Measurements from ENCODE around the gene KIF3B. TPM values are rescaled to one million over a fixed set of nuclear protein-coding genes. Genes with fewer than 3 reads are reported as not detected.
"Not testable (repeated sequence)": the region's sequence is repeated elsewhere in the genome, so short reads cannot be mapped to it uniquely, and the experiment has no call there.

Gene KIF3B
- total RNA-seq, 1 donor from 2014 or later = 29.0 TPM

DNA sequence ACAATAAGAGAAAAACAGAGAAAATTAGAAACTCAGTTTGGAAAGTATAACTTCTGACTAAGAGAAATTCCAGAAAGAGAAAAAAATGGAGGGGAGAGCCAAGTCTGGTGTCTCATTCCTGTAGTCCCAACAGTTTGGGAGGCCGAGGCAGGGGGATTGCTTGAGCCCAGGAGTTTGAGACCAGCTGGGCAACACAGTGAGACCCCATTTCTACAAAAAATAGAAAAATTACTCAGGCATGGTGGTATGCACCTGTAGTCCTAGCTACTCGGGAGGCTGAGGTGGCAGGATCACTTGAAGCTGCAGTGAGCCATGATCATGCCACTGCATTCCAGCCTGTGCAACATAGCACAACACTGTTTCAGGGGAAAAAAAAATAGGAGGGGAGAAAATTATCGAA lies 3.1 kb upstream of the KIF3B start:
- no peak for ATAC-seq
- Histone ChIP-seq H3K4me1 (peaks cover 12% of the 10 kb centered on the region), H3K27ac (no peak overlapping the region), H3K27me3 (no peaks in the 10 kb centered on the region), H3K4me3 (no peak overlapping the region), H3K36me3 (no peaks in the 10 kb centered on the region), H3K9me3 (no peaks in the 10 kb centered on the region)
- TF ChIP-seq, protein P1, sequence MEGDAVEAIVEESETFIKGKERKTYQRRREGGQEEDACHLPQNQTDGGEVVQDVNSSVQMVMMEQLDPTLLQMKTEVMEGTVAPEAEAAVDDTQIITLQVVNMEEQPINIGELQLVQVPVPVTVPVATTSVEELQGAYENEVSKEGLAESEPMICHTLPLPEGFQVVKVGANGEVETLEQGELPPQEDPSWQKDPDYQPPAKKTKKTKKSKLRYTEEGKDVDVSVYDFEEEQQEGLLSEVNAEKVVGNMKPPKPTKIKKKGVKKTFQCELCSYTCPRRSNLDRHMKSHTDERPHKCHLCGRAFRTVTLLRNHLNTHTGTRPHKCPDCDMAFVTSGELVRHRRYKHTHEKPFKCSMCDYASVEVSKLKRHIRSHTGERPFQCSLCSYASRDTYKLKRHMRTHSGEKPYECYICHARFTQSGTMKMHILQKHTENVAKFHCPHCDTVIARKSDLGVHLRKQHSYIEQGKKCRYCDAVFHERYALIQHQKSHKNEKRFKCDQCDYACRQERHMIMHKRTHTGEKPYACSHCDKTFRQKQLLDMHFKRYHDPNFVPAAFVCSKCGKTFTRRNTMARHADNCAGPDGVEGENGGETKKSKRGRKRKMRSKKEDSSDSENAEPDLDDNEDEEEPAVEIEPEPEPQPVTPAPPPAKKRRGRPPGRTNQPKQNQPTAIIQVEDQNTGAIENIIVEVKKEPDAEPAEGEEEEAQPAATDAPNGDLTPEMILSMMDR (IDR thresholded peaks at IDR 0.05) = no peak
- DNase-seq = no peak
- intact Hi-C loops (cut with DNase I) = no loop called here

DNA sequence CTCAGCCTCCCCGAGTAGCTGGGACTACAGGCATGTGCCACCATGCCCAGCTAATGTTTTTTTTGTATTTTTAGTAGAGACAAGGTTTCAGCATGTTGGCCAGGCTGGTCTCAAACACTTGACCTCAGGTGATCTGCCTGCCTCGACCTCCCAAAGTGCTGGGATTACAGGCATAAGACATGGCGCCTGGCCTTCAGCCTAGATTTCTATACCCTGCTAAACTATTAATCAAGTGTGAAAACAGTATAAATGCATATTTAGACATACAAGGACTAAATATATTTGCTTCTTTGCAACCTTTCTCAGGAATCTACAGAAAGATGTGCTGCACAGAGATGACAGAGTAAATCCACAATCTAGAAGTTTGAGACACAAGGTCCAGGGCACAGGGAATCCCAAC lies 2.3 kb upstream of the KIF3B start:
- H3K4me1 ChIP-seq = peaks cover 12% of the 10 kb centered on the region
- not testable (repeated sequence) for ATAC-seq

DNA sequence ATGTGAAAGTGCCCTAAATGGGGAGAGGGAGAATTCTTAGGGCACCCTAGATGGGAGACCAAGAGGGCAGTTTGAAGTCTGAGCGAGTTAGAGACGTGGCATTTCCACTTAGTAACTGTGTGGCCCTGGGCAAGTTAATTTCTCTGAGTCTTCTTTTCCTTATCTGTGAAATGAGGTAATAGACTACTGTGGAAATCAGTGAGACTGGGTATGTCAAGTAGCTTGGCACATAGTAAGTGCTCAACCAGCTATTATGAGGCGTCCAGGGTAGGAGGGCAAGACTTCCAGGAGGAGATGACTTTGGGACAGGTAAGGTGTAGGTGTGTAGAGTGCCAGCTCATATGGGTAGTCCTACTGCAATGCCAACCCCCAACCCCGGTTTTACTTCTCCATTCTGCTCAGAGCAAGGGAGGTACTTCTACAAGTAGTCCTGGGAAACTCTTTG lies 770 bp downstream of the KIF3B start:
- intact Hi-C loops (cut with DNase I) = no loop called here
- H3K36me3 ChIP-seq = no peaks in the 10 kb centered on the region
- H3K4me1 ChIP-seq = peaks cover 12% of the 10 kb centered on the region
- peak overlapping the region; percentile 96 for H3K4me3 ChIP-seq
- H3K9me3 ChIP-seq = no peaks in the 10 kb centered on the region
- ATAC-seq (peak; percentile 44), DNase-seq (no peak)
- TF ChIP-seq, protein P1 (IDR thresholded peaks at IDR 0.05) = no peak
- no peaks in the 10 kb centered on the region for H3K27me3 ChIP-seq
- H3K27ac ChIP-seq = peak overlapping the region; percentile 79

More for the DNA sequence above, 2.3 kb upstream of the KIF3B start:
- H3K9me3 ChIP-seq; intact Hi-C loops (cut with DNase I); H3K4me3 ChIP-seq; H3K27me3 ChIP-seq; H3K36me3 ChIP-seq; DNase-seq; H3K27ac ChIP-seq: not testable (repeated sequence)

DNA sequence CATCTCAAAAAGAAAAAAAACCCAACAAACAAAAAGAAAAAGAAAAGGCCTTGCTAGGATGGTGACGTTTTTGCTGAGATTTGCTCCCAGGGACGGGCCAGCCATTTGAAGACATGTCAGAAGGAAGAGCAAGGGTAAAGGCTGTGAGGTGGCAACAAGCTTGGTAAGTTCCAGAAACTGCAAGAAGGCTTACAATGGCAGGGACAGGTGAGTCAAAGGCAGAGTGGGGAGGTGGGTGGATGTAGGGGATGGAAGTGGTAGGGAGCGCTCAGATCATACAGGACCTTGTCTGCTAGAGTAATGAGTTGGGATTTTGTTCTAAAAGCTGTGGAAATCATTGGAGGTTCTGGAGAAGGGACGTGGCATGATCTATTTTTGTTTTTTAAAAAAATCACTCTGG lies 4.3 kb downstream of the KIF3B start:
- no peak for DNase-seq
- intact Hi-C loops (cut with DNase I) = no loop called here
- Histone ChIP-seq H3K4me3 (no peak overlapping the region), H3K36me3 (no peaks in the 10 kb centered on the region), H3K9me3 (no peaks in the 10 kb centered on the region), H3K4me1 (peaks cover 26% of the 10 kb centered on the region), H3K27ac (no peak overlapping the region), H3K27me3 (no peaks in the 10 kb centered on the region)
- TF ChIP-seq, protein P1 (IDR thresholded peaks at IDR 0.05) = no peak
- no peak for ATAC-seq

DNA sequence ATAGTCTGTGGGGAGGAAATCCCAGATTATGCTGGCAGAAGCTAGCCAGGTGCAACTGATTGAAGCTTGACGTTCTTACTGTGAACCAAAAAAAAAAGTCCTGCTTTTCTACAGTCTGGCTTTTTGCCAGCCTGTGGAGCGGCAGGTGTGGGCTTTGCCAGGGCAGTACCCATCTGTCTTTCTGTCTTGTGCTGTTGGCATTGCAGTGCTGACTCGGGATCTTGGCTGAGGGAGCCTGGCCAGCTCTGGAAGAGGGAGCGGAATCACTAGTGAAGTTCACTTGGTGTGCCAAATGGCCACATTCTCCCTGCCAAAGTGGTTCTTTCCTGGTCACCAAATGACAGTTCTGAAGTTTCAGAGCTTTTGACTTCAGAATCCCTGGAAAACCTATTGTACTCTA lies 5.0 kb downstream of the KIF3B start:
- ATAC-seq (no peak), DNase-seq (no peak)
- H3K27ac ChIP-seq = no peak overlapping the region
- H3K4me3 ChIP-seq = no peak overlapping the region
- peaks cover 21% of the 10 kb centered on the region for H3K4me1 ChIP-seq
- TF ChIP-seq, protein P1 (IDR thresholded peaks at IDR 0.05) = no peak
- no peaks in the 10 kb centered on the region for H3K9me3 ChIP-seq
- intact Hi-C loops (cut with DNase I) = no loop called here
- no peaks in the 10 kb centered on the region for H3K27me3 ChIP-seq
- no peaks in the 10 kb centered on the region for H3K36me3 ChIP-seq

DNA sequence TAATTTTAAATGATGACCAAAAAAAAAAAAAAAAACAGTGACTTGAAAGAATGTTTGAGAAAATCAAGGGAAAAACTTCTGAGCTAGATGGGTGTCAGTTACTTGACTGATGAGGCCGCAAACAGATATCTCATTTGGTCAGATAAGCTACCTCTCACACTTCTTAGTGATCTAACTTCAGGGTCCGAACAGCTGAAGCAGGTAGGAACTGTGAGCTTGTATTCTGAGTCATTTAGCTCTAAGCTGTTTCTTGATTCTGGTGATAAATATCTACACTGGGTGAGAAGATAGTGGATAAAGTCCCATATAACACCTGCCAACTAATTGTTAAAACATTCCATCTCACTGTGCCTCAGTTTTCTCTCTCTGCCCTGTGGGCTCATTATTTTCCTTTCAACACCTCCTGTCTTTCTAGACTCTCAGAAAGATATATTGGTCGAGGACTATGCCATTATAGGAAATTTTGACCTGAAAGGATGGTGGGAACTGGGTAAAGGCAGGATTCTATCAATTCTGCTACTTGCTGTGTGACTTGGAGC lies 7.7 kb downstream of the KIF3B start:
- no peak overlapping the region for H3K4me3 ChIP-seq
- DNase-seq = no peak
- no peaks in the 10 kb centered on the region for H3K36me3 ChIP-seq
- H3K27ac ChIP-seq = peak overlapping the region; percentile 52
- H3K27me3 ChIP-seq = no peaks in the 10 kb centered on the region
- H3K4me1 ChIP-seq = peaks cover 14% of the 10 kb centered on the region
- intact Hi-C loops (cut with DNase I) = no loop called here
- TF ChIP-seq, protein P1 (IDR thresholded peaks at IDR 0.05) = no peak
- no peak for ATAC-seq
- no peaks in the 10 kb centered on the region for H3K9me3 ChIP-seq

Data from upper lobe of right lung (tissue), 1 donor.